ENCODE data around the gene MSRB1.
"Not testable (repeated sequence)": the region's sequence is repeated elsewhere in the genome, so short reads cannot be mapped to it uniquely, and the experiment has no call there.

MSRB1 gene

GRCh38 chr16:1958715-1959268, 15.8 kb upstream of the MSRB1 start:
- H3K4me3 ChIP-seq (replicated peaks; ENCODE audit: low read depth, low read length), result no peak overlapping the region
- no peak for TF ChIP-seq CTCF (IDR thresholded peaks at IDR 0.05; ENCODE audit: low read length, missing control alignments)
- no peak for DNase-seq (ENCODE audit: low read depth)

GRCh38 chr16:1958143-1958491, 15.1 kb upstream of the MSRB1 start:
- not testable (repeated sequence) for DNase-seq (ENCODE audit: low read depth); H3K4me3 ChIP-seq (replicated peaks; ENCODE audit: low read depth, low read length)

GRCh38 chr16:1957434-1958142, 14.6 kb upstream of the MSRB1 start:
- DNase-seq (ENCODE audit: low read depth); H3K4me3 ChIP-seq (replicated peaks; ENCODE audit: low read depth, low read length): not testable (repeated sequence)

GRCh38 chr16:1953734-1954133, 10.7 kb upstream of the MSRB1 start:
- DNase-seq (ENCODE audit: low read depth), result no peak
- no peak for TF ChIP-seq CTCF (IDR thresholded peaks at IDR 0.05; ENCODE audit: low read length, missing control alignments)
- H3K4me3 ChIP-seq (replicated peaks; ENCODE audit: low read depth, low read length), result no peak overlapping the region

GRCh38 chr16:1950559-1950958, 7.6 kb upstream of the MSRB1 start:
- DNase-seq (ENCODE audit: low read depth), result no peak
- no peak for TF ChIP-seq CTCF (IDR thresholded peaks at IDR 0.05; ENCODE audit: low read length, missing control alignments)
- no peak overlapping the region for H3K4me3 ChIP-seq (replicated peaks; ENCODE audit: low read depth, low read length)

- no peak overlapping the region for H3K4me3 ChIP-seq (replicated peaks; ENCODE audit: low read depth, low read length)
- no peak for DNase-seq (ENCODE audit: low read depth)
- no peak for TF ChIP-seq CTCF (IDR thresholded peaks at IDR 0.05; ENCODE audit: low read length, missing control alignments)
Measured at GRCh38 chr16:1950047-1950446, 7.0 kb upstream of the MSRB1 start.

- DNase-seq (ENCODE audit: low read depth), result no peak
- no peak overlapping the region for H3K4me3 ChIP-seq (replicated peaks; ENCODE audit: low read depth, low read length)
- TF ChIP-seq CTCF (IDR thresholded peaks at IDR 0.05; ENCODE audit: low read length, missing control alignments), result no peak
Measured at GRCh38 chr16:1949507-1949906, 6.5 kb upstream of the MSRB1 start.

- no peak for TF ChIP-seq CTCF (IDR thresholded peaks at IDR 0.05; ENCODE audit: low read length, missing control alignments)
- no peak for DNase-seq (ENCODE audit: low read depth)
- H3K4me3 ChIP-seq (replicated peaks; ENCODE audit: low read depth, low read length), result no peak overlapping the region
Measured at GRCh38 chr16:1947369-1947670, 4.3 kb upstream of the MSRB1 start.
